CD4-positive, alpha-beta T cell (primary cell): ENCODE results near the gene COPS3. TPM values are rescaled to one million over a fixed set of nuclear protein-coding genes. Genes with fewer than 3 reads are reported as not detected.

Experiments used
- ATAC-seq: fragments of 200-7000 bp; cut with Tn5 transposase; one replicate; pipeline ENCODE4 v1.10.0; 2022; ENCODE audit warnings: mild to moderate bottlenecking; ENCODE audit not compliant: poor library complexity
- CTCF ChIA-PET: fragments of 350-600 bp; sonication (Branson Sonifier 250); formaldehyde crosslinking; loops from one replicate; lab custom pipeline; 2021; ENCODE audit warnings: antibody characterized with exemption, inconsistent platforms; lab: Charles Lee
- POLR2A ChIA-PET: fragments of 350-600 bp; sonication (Branson Sonifier 250); formaldehyde crosslinking; loops from one replicate; lab custom pipeline; 2021; ENCODE audit warnings: antibody characterized with exemption, inconsistent platforms; lab: Charles Lee
- DNase-seq, 14 experiments: peaks; one replicate each; pipeline ENCODE4 v3.0.0-alpha.2; 2013 to 2020; ENCODE audit warnings: mixed read lengths in 2 of 14
- H3K27ac ChIP-seq, 2 donors: one replicate each; pipeline versions ENCODE4 v1.5.1 to v1.7.0; 2013; ENCODE audit warnings: low read length in 2 of 2, low read depth in 1 of 2, mild to moderate bottlenecking in 1 of 2
- H3K27me3 ChIP-seq, 2 experiments: 1 replicate in 1 of 2; 2 replicates in 1 of 2; pipeline versions ENCODE4 v1.6.1 to v1.7.0; 2013; ENCODE audit warnings: low read length in 2 of 2, control low read depth in 1 of 2, mild to moderate bottlenecking in 1 of 2, moderate library complexity in 1 of 2; ENCODE audit not compliant: insufficient read depth in 2 of 2, control insufficient read depth in 1 of 2
- H3K36me3 ChIP-seq: one replicate; pipeline ENCODE4 v1.6.1; 2013; ENCODE audit warnings: low read length, control low read depth; ENCODE audit not compliant: insufficient read depth
- H3K4me1 ChIP-seq: one replicate; pipeline ENCODE4 v1.6.1; 2013; ENCODE audit warnings: low read length, control low read depth; ENCODE audit not compliant: insufficient read depth
- H3K4me3 ChIP-seq: one replicate; pipeline ENCODE4 v1.5.1; 2013; ENCODE audit warnings: mild to moderate bottlenecking, low read length, moderate library complexity
- H3K9me3 ChIP-seq, 2 experiments: 1 replicate in 1 of 2; 2 replicates in 1 of 2; pipeline versions ENCODE4 v1.6.1 to v1.7.0; 2013; ENCODE audit warnings: low read length in 2 of 2, mild to moderate bottlenecking in 2 of 2, control low read depth in 1 of 2, moderate library complexity in 1 of 2; ENCODE audit not compliant: control insufficient read depth in 1 of 2, insufficient read depth in 1 of 2
- H3K27ac Mint-ChIP-seq: one replicate; pipeline ENCODE4 v1.8.0; 2020; ENCODE audit warnings: mixed read lengths
- H3K27me3 Mint-ChIP-seq: one replicate; pipeline ENCODE4 v1.8.0; 2021; ENCODE audit warnings: mixed read lengths
- H3K36me3 Mint-ChIP-seq: one replicate; pipeline ENCODE4 v1.8.0; 2021; ENCODE audit warnings: low read depth, mixed read lengths
- H3K4me1 Mint-ChIP-seq: one replicate; pipeline ENCODE4 v1.8.0; 2021; ENCODE audit warnings: low read depth, mixed read lengths
- H3K4me3 Mint-ChIP-seq: one replicate; pipeline ENCODE4 v1.8.0; 2020; ENCODE audit warnings: mild to moderate bottlenecking, mixed read lengths
- H3K9me3 Mint-ChIP-seq: one replicate; pipeline ENCODE4 v1.8.0; 2020; ENCODE audit warnings: mixed read lengths
- CTCF ChIP-seq: fragments of 200-600 bp; IDR thresholded peaks from one replicate; pipeline ENCODE4 v1.8.0; 2022; ENCODE audit warnings: antibody characterized with exemption, mild to moderate bottlenecking
- intact Hi-C, 2 experiments: fragments of 100-400 bp; cut with DNase I in 1 of 2; cut with micrococcal nuclease in 1 of 2; formaldehyde crosslinking; loops; one replicate each; pipeline versions ENCODE4 v1.15.1 to v1.9.0; 2023 to 2025; cut with DNase I, micrococcal nuclease
- total RNA-seq, 174 experiments: library from RNA in 2 of 174; stranded (reverse) in 2 of 174; gene quantifications; one replicate each; pipeline ENCODE4 v1.2.3 and lab custom pipeline; 2021 to 2026

Gene COPS3
- total RNA-seq, 2 experiments from 2014 or later = 73.1 to 75.0 TPM

GRCh38 chr17:17295141-17295540 lies 14.1 kb upstream of the COPS3 start:
- POLR2A ChIA-PET = no interaction called here
- Histone ChIP-seq H3K27ac (no peak overlapping the region), H3K4me1 (no peaks in the 10 kb centered on the region), H3K4me3 (no peak overlapping the region), H3K27me3 (no peaks in the 10 kb centered on the region), H3K9me3 (no peaks in the 10 kb centered on the region), H3K36me3 (no peaks in the 10 kb centered on the region)
- CTCF ChIA-PET = no interaction called here
- no peak for ATAC-seq
- H3K27me3 Mint-ChIP-seq = no peaks in the 10 kb centered on the region
- no peak overlapping the region for H3K27ac Mint-ChIP-seq
- no peaks in the 10 kb centered on the region for H3K36me3 Mint-ChIP-seq
- H3K9me3 Mint-ChIP-seq = no peaks in the 10 kb centered on the region
- intact Hi-C loops = no loop called here
- no peak overlapping the region for H3K4me3 Mint-ChIP-seq
- no peak for DNase-seq
- no peak for TF ChIP-seq CTCF
- peaks cover 3% of the 10 kb centered on the region for H3K4me1 Mint-ChIP-seq

GRCh38 chr17:17289701-17290100 lies 8.7 kb upstream of the COPS3 start:
- ChIA-PET CTCF (no interaction called here), POLR2A (no interaction called here)
- no peaks in the 10 kb centered on the region for H3K4me1 ChIP-seq
- Mint-ChIP-seq H3K27me3 (no peaks in the 10 kb centered on the region), H3K9me3 (no peaks in the 10 kb centered on the region), H3K4me3 (no peak overlapping the region), H3K4me1 (no peaks in the 10 kb centered on the region), H3K36me3 (no peaks in the 10 kb centered on the region), H3K27ac (no peak overlapping the region)
- no peaks in the 10 kb centered on the region for H3K9me3 ChIP-seq
- intact Hi-C loops = loop anchor here in 1 of 2 experiments (10.0 kb wide), 1 partner anchor 895 kb away; the partner anchor contains the start of gene ALKBH5
- ATAC-seq = no peak
- TF ChIP-seq CTCF = no peak
- no peak overlapping the region for H3K27ac ChIP-seq
- H3K27me3 ChIP-seq = no peaks in the 10 kb centered on the region
- no peaks in the 10 kb centered on the region for H3K36me3 ChIP-seq
- DNase-seq = no peak
- H3K4me3 ChIP-seq = no peak overlapping the region

- Histone ChIP-seq H3K4me3 (no peak overlapping the region), H3K27me3 (no peaks in the 10 kb centered on the region), H3K27ac (no peak overlapping the region), H3K9me3 (no peaks in the 10 kb centered on the region), H3K36me3 (no peaks in the 10 kb centered on the region), H3K4me1 (no peaks in the 10 kb centered on the region)
- no peak overlapping the region for H3K27ac Mint-ChIP-seq
- no peaks in the 10 kb centered on the region for H3K27me3 Mint-ChIP-seq
- no peaks in the 10 kb centered on the region for H3K9me3 Mint-ChIP-seq
- H3K36me3 Mint-ChIP-seq = no peaks in the 10 kb centered on the region
- TF ChIP-seq CTCF = no peak
- ATAC-seq (no peak), DNase-seq (no peak)
- H3K4me1 Mint-ChIP-seq = no peaks in the 10 kb centered on the region
- H3K4me3 Mint-ChIP-seq = no peak overlapping the region
- intact Hi-C loops = loop anchor here in 1 of 2 experiments (10.0 kb wide), 1 partner anchor 896 kb away; the partner anchor contains the start of gene ALKBH5
- POLR2A ChIA-PET = no interaction called here
- CTCF ChIA-PET = no interaction called here
Observed at GRCh38 chr17:17289086-17289485, 8.0 kb upstream of the COPS3 start.
